ENCODE results near the gene VAMP7.
"Not testable (repeated sequence)": the region's sequence is repeated elsewhere in the genome, so short reads cannot be mapped to it uniquely, and the experiment has no call there.

Gene VAMP7

GRCh38 chrX:155967653-155968325 lies 86.6 kb downstream of the VAMP7 start:
- Histone ChIP-seq H3F3A (ENCODE audit: insufficient read depth) (no peaks in the 10 kb centered on the region), H3K4me3 (ENCODE audit: insufficient read depth, low read length, poor library complexity, severe bottlenecking) (no peak overlapping the region), H3K9me2 (replicated peaks; ENCODE audit: insufficient read depth, low read length) (no peaks in the 10 kb centered on the region), H3K9ac (ENCODE audit: low read length) (no peak overlapping the region), H3K4me2 (ENCODE audit: low read depth, low read length, poor library complexity, severe bottlenecking) (no peak overlapping the region), H3K36me3 (ENCODE audit: low read length) (no peaks in the 10 kb centered on the region), H3K79me2 (ENCODE audit: insufficient read depth, low read length) (no peaks in the 10 kb centered on the region), H3K9me3 (ENCODE audit: insufficient read depth, low read length) (no peaks in the 10 kb centered on the region), H3K27me3 (ENCODE audit: low read length) (no peaks in the 10 kb centered on the region), H3K27ac (ENCODE audit: low read depth, low read length) (no peak overlapping the region), H2AFZ (ENCODE audit: low read depth, low read length, severe bottlenecking) (no peak overlapping the region), H4K20me1 (ENCODE audit: low read depth, low read length) (no peaks in the 10 kb centered on the region)
- TF ChIP-seq EZH2phosphoT487 (conservative IDR thresholded peaks at IDR 0.05; ENCODE audit: low read length) (no peak), CTCF (IDR thresholded peaks at IDR 0.05; ENCODE audit: insufficient read depth, low read length, poor library complexity, severe bottlenecking) (no peak)

GRCh38 chrX:155968326-155968661 lies 87.1 kb downstream of the VAMP7 start:
- TF ChIP-seq EZH2phosphoT487 (conservative IDR thresholded peaks at IDR 0.05; ENCODE audit: low read length), result no peak
- no peak for TF ChIP-seq CTCF (IDR thresholded peaks at IDR 0.05; ENCODE audit: insufficient read depth, low read length, poor library complexity, severe bottlenecking)
- H3K9me3 ChIP-seq (ENCODE audit: insufficient read depth, low read length), result no peaks in the 10 kb centered on the region
- no peaks in the 10 kb centered on the region for H4K20me1 ChIP-seq (ENCODE audit: low read depth, low read length)

GRCh38 chrX:155968791-155969190 lies 87.6 kb downstream of the VAMP7 start:
- no peaks in the 10 kb centered on the region for H3K36me3 ChIP-seq (ENCODE audit: low read length)
- H2AFZ ChIP-seq (ENCODE audit: low read depth, low read length, severe bottlenecking), result no peak overlapping the region
- H4K20me1 ChIP-seq (ENCODE audit: low read depth, low read length), result no peaks in the 10 kb centered on the region
- H3K4me3 ChIP-seq (ENCODE audit: insufficient read depth, low read length, poor library complexity, severe bottlenecking), result no peak overlapping the region
- TF ChIP-seq EZH2phosphoT487 (conservative IDR thresholded peaks at IDR 0.05; ENCODE audit: low read length) (no peak), CTCF (IDR thresholded peaks at IDR 0.05; ENCODE audit: insufficient read depth, low read length, poor library complexity, severe bottlenecking) (no peak)
- no peak overlapping the region for H3K27ac ChIP-seq (ENCODE audit: low read depth, low read length)
- no peaks in the 10 kb centered on the region for H3K79me2 ChIP-seq (ENCODE audit: insufficient read depth, low read length)
- H3K27me3 ChIP-seq (ENCODE audit: low read length), result no peaks in the 10 kb centered on the region
- H3K4me2 ChIP-seq (ENCODE audit: low read depth, low read length, poor library complexity, severe bottlenecking), result no peak overlapping the region
- H3F3A ChIP-seq (ENCODE audit: insufficient read depth), result no peaks in the 10 kb centered on the region
- H3K9ac ChIP-seq (ENCODE audit: low read length), result no peak overlapping the region
- no peaks in the 10 kb centered on the region for H3K9me2 ChIP-seq (replicated peaks; ENCODE audit: insufficient read depth, low read length)
- no peaks in the 10 kb centered on the region for H3K9me3 ChIP-seq (ENCODE audit: insufficient read depth, low read length)

More at GRCh38 chrX:155968326-155968661, 87.1 kb downstream of the VAMP7 start:
- no peaks in the 10 kb centered on the region for H3K27me3 ChIP-seq (ENCODE audit: low read length)
- no peaks in the 10 kb centered on the region for H3K9me2 ChIP-seq (replicated peaks; ENCODE audit: insufficient read depth, low read length)
- H3K4me3 ChIP-seq (ENCODE audit: insufficient read depth, low read length, poor library complexity, severe bottlenecking), result no peak overlapping the region
- H3K4me2 ChIP-seq (ENCODE audit: low read depth, low read length, poor library complexity, severe bottlenecking), result no peak overlapping the region
- no peak overlapping the region for H3K9ac ChIP-seq (ENCODE audit: low read length)
- no peaks in the 10 kb centered on the region for H3K36me3 ChIP-seq (ENCODE audit: low read length)
- H3F3A ChIP-seq (ENCODE audit: insufficient read depth), result no peaks in the 10 kb centered on the region
- H3K79me2 ChIP-seq (ENCODE audit: insufficient read depth, low read length), result no peaks in the 10 kb centered on the region
- H3K27ac ChIP-seq (ENCODE audit: low read depth, low read length), result no peak overlapping the region
- H2AFZ ChIP-seq (ENCODE audit: low read depth, low read length, severe bottlenecking), result no peak overlapping the region

- not testable (repeated sequence) for H3K27me3 ChIP-seq (ENCODE audit: low read length); H2AFZ ChIP-seq (ENCODE audit: low read depth, low read length, severe bottlenecking); H3F3A ChIP-seq (ENCODE audit: insufficient read depth)
These were observed 90.5 kb downstream of the VAMP7 start for GRCh38 chrX:155971658-155972057.

GRCh38 chrX:155972241-155972640 lies 91.1 kb downstream of the VAMP7 start:
- H3K27me3 ChIP-seq (ENCODE audit: low read length); H3K27ac ChIP-seq (ENCODE audit: low read depth, low read length); H2AFZ ChIP-seq (ENCODE audit: low read depth, low read length, severe bottlenecking); H3K9ac ChIP-seq (ENCODE audit: low read length); H3F3A ChIP-seq (ENCODE audit: insufficient read depth); H3K4me2 ChIP-seq (ENCODE audit: low read depth, low read length, poor library complexity, severe bottlenecking); H3K79me2 ChIP-seq (ENCODE audit: insufficient read depth, low read length); H3K36me3 ChIP-seq (ENCODE audit: low read length); H3K9me3 ChIP-seq (ENCODE audit: insufficient read depth, low read length); H4K20me1 ChIP-seq (ENCODE audit: low read depth, low read length); H3K9me2 ChIP-seq (replicated peaks; ENCODE audit: insufficient read depth, low read length); H3K4me3 ChIP-seq (ENCODE audit: insufficient read depth, low read length, poor library complexity, severe bottlenecking): not testable (repeated sequence)

More at GRCh38 chrX:155971658-155972057, 90.5 kb downstream of the VAMP7 start:
- not testable (repeated sequence) for H3K4me2 ChIP-seq (ENCODE audit: low read depth, low read length, poor library complexity, severe bottlenecking); H3K9me2 ChIP-seq (replicated peaks; ENCODE audit: insufficient read depth, low read length); H3K9ac ChIP-seq (ENCODE audit: low read length); H3K9me3 ChIP-seq (ENCODE audit: insufficient read depth, low read length); H3K4me3 ChIP-seq (ENCODE audit: insufficient read depth, low read length, poor library complexity, severe bottlenecking); H3K27ac ChIP-seq (ENCODE audit: low read depth, low read length); H3K36me3 ChIP-seq (ENCODE audit: low read length); H3K79me2 ChIP-seq (ENCODE audit: insufficient read depth, low read length); H4K20me1 ChIP-seq (ENCODE audit: low read depth, low read length)

All from SU-DHL-6 (cell line).